Panc1 (cell line): ENCODE measurements around the gene WNT7B.

Source experiments
- CTCF ChIP-seq: fragments of 450-650 bp; IDR thresholded peaks from 2 replicates; pipeline ENCODE4 v1.5.1; 2017; ENCODE audit warnings: mild to moderate bottlenecking
- POLR2AphosphoS5 ChIP-seq: IDR thresholded peaks from 2 replicates; pipeline ENCODE4 v1.6.1; 2012; ENCODE audit warnings: mild to moderate bottlenecking, low read depth, low read length, moderate library complexity
- REST ChIP-seq, 2 experiments: IDR thresholded peaks; 2 replicates each; pipeline ENCODE4 v1.6.1; 2011 to 2012; ENCODE audit warnings: low read depth in 2 of 2, control low read depth in 1 of 2, low read length in 1 of 2, mild to moderate bottlenecking in 1 of 2, moderate library complexity in 1 of 2; ENCODE audit not compliant: insufficient read depth in 1 of 2
- SIN3A ChIP-seq: IDR thresholded peaks from 2 replicates; pipeline ENCODE4 v1.6.1; 2012; ENCODE audit warnings: low read depth, mild to moderate bottlenecking, low read length, moderate library complexity, borderline replicate concordance; ENCODE audit not compliant: insufficient read depth

GRCh38 chr22:45897736-45898135 is 79.2 kb downstream of the WNT7B start:
- TF ChIP-seq CTCF (no peak), SIN3A (no peak), POLR2AphosphoS5 (no peak), REST (IDR thresholded peaks at IDR 0.05; ENCODE audit: insufficient read depth in 1 of 2, low read depth in 2 of 2, low read length in 1 of 2) (no peak)
